HCT116 (cell line): ENCODE measurements around the gene ALDH1A1. TPM values are rescaled to one million over a fixed set of nuclear protein-coding genes. Genes with fewer than 3 reads are reported as not detected.

ENCODE experiments used
- ATAC-seq: fragments of 200-7000 bp; cut with Tn5 transposase; 2 replicates; pipeline ENCODE4 v1.9.1; 2020; ENCODE audit warnings: mild to moderate bottlenecking, moderate library complexity
- BruUV-seq: library from RNA; stranded (reverse); fragments of 400-500 nt; replicated peaks from 2 replicates; lab custom pipeline; 2021; lab: Mats Ljungman, UMichigan
- CTCF ChIA-PET: fragments of 300-600 bp; sonication (Branson Sonifier 250); formaldehyde crosslinking; loops from one replicate; lab custom pipeline; 2021; ENCODE audit warnings: antibody characterized with exemption; lab: Charles Lee
- POLR2A ChIA-PET: fragments of 300-600, 350-600 bp; sonication (Branson Sonifier 250); formaldehyde crosslinking; loops from one replicate; lab custom pipeline; 2021; ENCODE audit warnings: antibody characterized with exemption; lab: Charles Lee
- RAD21 ChIA-PET, 2 experiments: fragments of 300-600 bp; sonication (Branson Sonifier 250); formaldehyde crosslinking; loops; one replicate each; lab custom pipeline; 2023; ENCODE audit warnings: low total read pairs in 2 of 2; ENCODE audit not compliant: uncharacterized antibody in 2 of 2, unreplicated experiment in 2 of 2, low non-redundant PET in 1 of 2; lab: Charles Lee
- DNase-seq: peaks from one replicate; pipeline ENCODE4 v3.0.0-alpha.2; 2010; ENCODE audit warnings: low read depth, low spot score
- H2AFZ ChIP-seq: fragments of 200-600 bp; shearing (Covaris generic), sonication (generic); 2 replicates; pipeline ENCODE4 v1.6.1; 2017; ENCODE audit warnings: low read depth, mixed run types, mixed read lengths, antibody characterized with exemption, low read length; ENCODE audit not compliant: poor library complexity, severe bottlenecking
- H3K27ac ChIP-seq: 2 replicates; pipeline ENCODE4 v1.5.1; 2012; ENCODE audit warnings: low read depth, low read length
- H3K27me3 ChIP-seq: fragments of 200-600 bp; sonication (generic); 2 replicates; pipeline ENCODE4 v1.6.1; 2016; ENCODE audit warnings: mixed run types, low read length, mixed read lengths; ENCODE audit not compliant: insufficient read depth
- H3K36me3 ChIP-seq, 2 experiments: fragments of 200-500 bp in 1 of 2; fragments of 200-600 bp in 1 of 2; sonication (Bioruptor generic) in 1 of 2; sonication (generic) in 1 of 2; 2 replicates each; pipeline versions ENCODE4 v1.5.1 to v1.6.1; 2014 to 2016; ENCODE audit warnings: low read length in 2 of 2, inconsistent platforms in 1 of 2, mixed read lengths in 1 of 2, mixed run types in 1 of 2; ENCODE audit not compliant: insufficient read depth in 2 of 2, control insufficient read depth in 1 of 2
- H3K4me1 ChIP-seq, 2 experiments: fragments of 200-600 bp in 1 of 2; sonication (generic) in 1 of 2; 2 replicates each; pipeline versions ENCODE4 v1.5.1 to v1.6.1; 2012 to 2017; ENCODE audit warnings: low read length in 2 of 2, inconsistent platforms in 1 of 2, mild to moderate bottlenecking in 1 of 2, mixed read lengths in 1 of 2, mixed run types in 1 of 2, moderate library complexity in 1 of 2; ENCODE audit not compliant: insufficient read depth in 2 of 2, control insufficient read depth in 1 of 2
- H3K4me2 ChIP-seq: fragments of 200-600 bp; sonication (generic); 2 replicates; pipeline ENCODE4 v1.6.1; 2017; ENCODE audit warnings: mixed run types, low read length, mixed read lengths
- H3K4me3 ChIP-seq, 2 experiments: fragments of 200-600 bp in 1 of 2; sonication (generic) in 1 of 2; replicated peaks in 1 of 2; 2 replicates each; pipeline ENCODE4 v1.5.1; 2011 to 2016; ENCODE audit warnings: low read length in 2 of 2, control low read depth in 1 of 2, low read depth in 1 of 2, mild to moderate bottlenecking in 1 of 2, mixed read lengths in 1 of 2, mixed run types in 1 of 2
- H3K79me2 ChIP-seq: fragments of 200-600 bp; sonication (generic); 2 replicates; pipeline ENCODE4 v1.6.1; 2017; ENCODE audit warnings: mild to moderate bottlenecking, mixed run types, low read length, moderate library complexity, mixed read lengths; ENCODE audit not compliant: insufficient read depth
- H3K9ac ChIP-seq: fragments of 200-600 bp; sonication (generic); 2 replicates; pipeline ENCODE4 v1.6.1; 2016; ENCODE audit warnings: low read length, mixed read lengths
- H3K9me2 ChIP-seq: fragments of 200-600 bp; sonication (generic), shearing (Covaris generic); 2 replicates; pipeline ENCODE4 v1.6.1; 2017; ENCODE audit warnings: mixed run types, mild to moderate bottlenecking, moderate library complexity; ENCODE audit not compliant: insufficient read depth
- H3K9me3 ChIP-seq, 2 experiments: fragments of 200-500 bp in 1 of 2; fragments of 200-600 bp in 1 of 2; sonication (Bioruptor generic) in 1 of 2; sonication (generic) in 1 of 2; 2 replicates each; pipeline ENCODE4 v1.6.1; 2014 to 2017; ENCODE audit warnings: low read length in 2 of 2, mixed read lengths in 2 of 2, inconsistent platforms in 1 of 2, low read depth in 1 of 2, mild to moderate bottlenecking in 1 of 2, mixed run types in 1 of 2, moderate library complexity in 1 of 2; ENCODE audit not compliant: control insufficient read depth in 1 of 2, insufficient read depth in 1 of 2
- H4K20me1 ChIP-seq: fragments of 200-600 bp; sonication (generic), shearing (Covaris generic); 2 replicates; pipeline ENCODE4 v1.6.1; 2017; ENCODE audit warnings: mixed run types, mild to moderate bottlenecking, moderate library complexity; ENCODE audit not compliant: insufficient read depth
- CBX3 ChIP-seq: IDR thresholded peaks from 2 replicates; pipeline ENCODE4 v1.6.1; 2012; ENCODE audit warnings: low read depth
- EGR1 ChIP-seq: IDR thresholded peaks from 2 replicates; pipeline ENCODE4 v1.6.1; 2012; ENCODE audit warnings: low read depth
- ELF1 ChIP-seq: IDR thresholded peaks from 2 replicates; pipeline ENCODE4 v1.6.1; 2012; ENCODE audit warnings: low read depth, borderline replicate concordance
- EZH2 ChIP-seq: fragments of 200-600 bp; sonication (generic); IDR thresholded peaks from 2 replicates; pipeline ENCODE4 v1.6.1; 2017; ENCODE audit warnings: antibody characterized with exemption, mixed run types
- FOSL1 ChIP-seq: IDR thresholded peaks from 2 replicates; pipeline ENCODE4 v1.6.1; 2012; ENCODE audit warnings: low read depth
- JUND ChIP-seq: IDR thresholded peaks from 2 replicates; pipeline ENCODE4 v1.6.1; 2012
- REST ChIP-seq: IDR thresholded peaks from 2 replicates; pipeline ENCODE4 v1.6.1; 2012; ENCODE audit warnings: low read depth
- SIN3A ChIP-seq: IDR thresholded peaks from 2 replicates; pipeline ENCODE4 v1.6.1; 2012; ENCODE audit warnings: low read depth
- SRF ChIP-seq: IDR thresholded peaks from 2 replicates; pipeline ENCODE4 v1.6.1; 2012; ENCODE audit warnings: low read depth
- TCF7L2 ChIP-seq: IDR thresholded peaks from 2 replicates; pipeline ENCODE4 v1.7.0; 2011; ENCODE audit warnings: borderline replicate concordance, inconsistent platforms; ENCODE audit not compliant: insufficient read depth, insufficient read length; ENCODE audit errors: extremely low read depth
- YY1 ChIP-seq: IDR thresholded peaks from 2 replicates; pipeline ENCODE4 v1.6.1; 2011; ENCODE audit warnings: low read length, low read depth, moderate library complexity, mild to moderate bottlenecking; ENCODE audit not compliant: insufficient replicate concordance; ENCODE audit errors: extremely low read depth
- ZBTB33 ChIP-seq: IDR thresholded peaks from 2 replicates; pipeline ENCODE4 v1.6.1; 2011; ENCODE audit warnings: mild to moderate bottlenecking, low read length, moderate library complexity; ENCODE audit not compliant: insufficient replicate concordance; ENCODE audit errors: extremely low read depth
- ZNF274 ChIP-seq: fragments of 200-500 bp; sonication (Bioruptor generic); IDR thresholded peaks from 2 replicates; pipeline ENCODE4 v1.6.1; 2014; ENCODE audit warnings: mild to moderate bottlenecking, low read depth, low read length, inconsistent platforms
- intact Hi-C: fragments of 100-400 bp; cut with micrococcal nuclease; formaldehyde crosslinking; loops from 2 replicates; pipeline ENCODE4 v1.10.0; 2022
- total RNA-seq: library from RNA; stranded (reverse); gene quantifications from one replicate; pipeline ENCODE4 v1.2.1, GENCODE V29; 2021; ENCODE audit not compliant: unreplicated experiment

Gene ALDH1A1
- total RNA-seq, 1 experiment from 2014 or later, result 0.44 TPM

- ChIA-PET POLR2A (no interaction called here), RAD21 (no interaction called here)
Observed at GRCh38 chr9:72923077-72923476, 29.8 kb downstream of the ALDH1A1 start.

GRCh38 chr9:72921888-72922654, 30.8 kb downstream of the ALDH1A1 start:
- intact Hi-C loops, result no loop called here
- Histone ChIP-seq H3K36me3 (no peaks in the 10 kb centered on the region), H3K9me2 (no peaks in the 10 kb centered on the region), H3K27ac (no peak overlapping the region), H3K9me3 (no peaks in the 10 kb centered on the region), H2AFZ (no peak overlapping the region), H3K27me3 (no peaks in the 10 kb centered on the region), H3K4me1 (no peaks in the 10 kb centered on the region), H3K79me2 (no peaks in the 10 kb centered on the region), H3K4me2 (no peak overlapping the region), H4K20me1 (no peaks in the 10 kb centered on the region), H3K4me3 (no peak overlapping the region), H3K9ac (no peak overlapping the region)
- ATAC-seq (no peak), DNase-seq (no peak)
- CTCF ChIA-PET, result no interaction called here
- POLR2A ChIA-PET, result no interaction called here
- TF ChIP-seq EGR1 (no peak), EZH2 (no peak), JUND (no peak), SRF (no peak), FOSL1 (no peak), ZBTB33 (no peak), YY1 (no peak), ZNF274 (no peak), REST (no peak)
- no TSS peak for BruUV-seq
- RAD21 ChIA-PET, result no interaction called here

More at GRCh38 chr9:72923077-72923476, 29.8 kb downstream of the ALDH1A1 start:
- DNase-seq (no peak), ATAC-seq (no peak)
- no peaks in the 10 kb centered on the region for H3K4me1 ChIP-seq
- H3K36me3 ChIP-seq, result no peaks in the 10 kb centered on the region
- H3K27me3 ChIP-seq, result no peaks in the 10 kb centered on the region
- no peaks in the 10 kb centered on the region for H3K79me2 ChIP-seq
- no peak overlapping the region for H2AFZ ChIP-seq
- H3K9me2 ChIP-seq, result no peaks in the 10 kb centered on the region
- no peak overlapping the region for H3K4me2 ChIP-seq
- no TSS peak for BruUV-seq
- intact Hi-C loops, result no loop called here
- H3K9me3 ChIP-seq, result no peaks in the 10 kb centered on the region
- no peak for TF ChIP-seq TCF7L2
- TF ChIP-seq FOSL1, result no peak
- TF ChIP-seq CBX3, result no peak
- no peak for TF ChIP-seq SRF
- no peak for TF ChIP-seq ELF1
- TF ChIP-seq SIN3A, result no peak
- CTCF ChIA-PET, result no interaction called here
- no peaks in the 10 kb centered on the region for H4K20me1 ChIP-seq
- H3K4me3 ChIP-seq, result no peak overlapping the region
- no peak overlapping the region for H3K27ac ChIP-seq
- no peak overlapping the region for H3K9ac ChIP-seq
